Activated naive CD4-positive, alpha-beta T cell treated with anti-CD3 and anti-CD28 coated beads, Interleukin-2, amount 50 U/mL, for 16 hours (primary cell): Measurements from ENCODE around the gene FAF1.

Source experiments
- DNase-seq: peaks from one replicate; pipeline ENCODE4 v3.0.0-alpha.2; 2020

FAF1 gene

GRCh38 chr1:50611675-50612074 is 348.4 kb downstream of the FAF1 start:
- no peak for DNase-seq

GRCh38 chr1:50610563-50610962 is 349.5 kb downstream of the FAF1 start:
- DNase-seq = no peak

- DNase-seq = no peak
These were observed 350.6 kb downstream of the FAF1 start for GRCh38 chr1:50609508-50609907.

- DNase-seq = no peak
These were observed 354.7 kb downstream of the FAF1 start for GRCh38 chr1:50605186-50605875.

- no peak for DNase-seq
These were observed 355.5 kb downstream of the FAF1 start for GRCh38 chr1:50604580-50604979.

- no peak for DNase-seq
These were observed 356.5 kb downstream of the FAF1 start for GRCh38 chr1:50603274-50604271.

- no peak for DNase-seq
These were observed 360.5 kb downstream of the FAF1 start for GRCh38 chr1:50599546-50599945.

GRCh38 chr1:50595874-50596273 is 364.2 kb downstream of the FAF1 start:
- no peak for DNase-seq

- no peak for DNase-seq
These were observed 366.6 kb downstream of the FAF1 start for GRCh38 chr1:50593515-50593914.

- no peak for DNase-seq
These were observed 368.5 kb downstream of the FAF1 start for GRCh38 chr1:50591598-50591997.

GRCh38 chr1:50582346-50582745 is 377.7 kb downstream of the FAF1 start:
- no peak for DNase-seq

GRCh38 chr1:50570066-50570468 is 390.0 kb downstream of the FAF1 start:
- DNase-seq = no peak

GRCh38 chr1:50568782-50569181 is 391.3 kb downstream of the FAF1 start:
- no peak for DNase-seq

GRCh38 chr1:50566405-50566804 is 393.7 kb downstream of the FAF1 start:
- DNase-seq = no peak

- no peak for DNase-seq
These were observed 395.6 kb downstream of the FAF1 start for GRCh38 chr1:50564417-50564816.

- DNase-seq = no peak
These were observed 398.0 kb downstream of the FAF1 start for GRCh38 chr1:50562106-50562505.

- no peak for DNase-seq
These were observed 400.6 kb downstream of the FAF1 start for GRCh38 chr1:50559421-50559820.

- DNase-seq = no peak
These were observed 406.1 kb downstream of the FAF1 start for GRCh38 chr1:50553921-50554320.

- DNase-seq = no peak
These were observed 411.8 kb downstream of the FAF1 start for GRCh38 chr1:50548243-50548642.

- DNase-seq = no peak
These were observed 417.7 kb downstream of the FAF1 start for GRCh38 chr1:50542362-50542761.

GRCh38 chr1:50538476-50538875 is 421.6 kb downstream of the FAF1 start:
- no peak for DNase-seq

GRCh38 chr1:50531601-50532000 is 428.5 kb downstream of the FAF1 start:
- DNase-seq = no peak

GRCh38 chr1:50531027-50531426 is 429.0 kb downstream of the FAF1 start:
- no peak for DNase-seq

GRCh38 chr1:50529510-50529909 is 430.6 kb downstream of the FAF1 start:
- DNase-seq = no peak
